ENCODE measurements around the gene WFS1.

DNA sequence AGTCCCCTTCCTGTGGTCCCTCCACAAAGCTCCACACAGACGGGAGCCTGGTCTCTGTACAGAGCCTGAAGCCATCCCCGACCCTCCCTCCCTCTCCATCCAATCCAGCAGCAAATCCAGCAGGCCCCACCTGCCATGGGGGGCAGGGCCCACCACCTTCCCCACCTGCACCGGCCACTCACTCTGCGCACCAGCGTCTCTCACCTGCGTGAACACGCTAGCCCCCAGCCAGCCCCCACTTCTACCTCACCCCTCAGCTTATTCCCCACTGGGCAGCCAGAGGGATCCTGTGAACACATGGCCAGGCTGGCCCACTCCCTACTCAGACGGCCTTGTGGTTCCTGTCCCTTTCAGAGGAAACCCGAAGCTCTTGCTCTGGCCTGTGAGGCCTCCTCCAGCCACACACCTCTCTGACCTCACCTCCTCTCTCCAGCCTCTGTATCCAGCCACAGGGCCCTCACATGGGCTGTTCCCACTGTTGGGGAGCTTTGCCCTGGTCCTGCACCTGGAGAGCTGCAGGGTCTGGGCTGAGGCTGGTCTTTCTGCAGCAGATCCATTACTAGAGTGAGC, 70.9 kb downstream of the WFS1 start:
- TF ChIP-seq POLR2AphosphoS5 (IDR thresholded peaks at IDR 0.05; ENCODE audit: low read depth, low read length) (no peak), TAF1 (IDR thresholded peaks at IDR 0.05; ENCODE audit: low read depth, low read length) (no peak)
